Vagina (tissue), 2 donors: ENCODE results near the gene CALN1.

Experiments used
- CTCF ChIP-seq, 3 experiments: fragments of 450-650 bp in 2 of 3; fragments of 200-600 bp in 1 of 3; sonication (generic) in 1 of 3; IDR thresholded peaks; one replicate each; pipeline ENCODE4 v1.5.1; 2017 to 2019; ENCODE audit warnings: antibody characterized with exemption in 3 of 3, mild to moderate bottlenecking in 2 of 3, moderate library complexity in 2 of 3
- POLR2A ChIP-seq, 2 donors: fragments of 450-650 bp; IDR thresholded peaks; one replicate each; pipeline ENCODE4 v1.6.1; 2017; ENCODE audit warnings: antibody characterized with exemption in 2 of 2, mild to moderate bottlenecking in 2 of 2, moderate library complexity in 2 of 2

GRCh38 chr7:72308986-72309385 is 103.2 kb downstream of the CALN1 start:
- no peak for TF ChIP-seq CTCF (IDR thresholded peaks at IDR 0.05)
- TF ChIP-seq POLR2A (IDR thresholded peaks at IDR 0.05) = no peak
